AG04450 (cell line): Measurements from ENCODE around the gene RGS21. TPM values are rescaled to one million over a fixed set of nuclear protein-coding genes. Genes with fewer than 3 reads are reported as not detected.

Experiments used
- CTCF ChIA-PET: fragments of 300-600, 350-600 bp; formaldehyde crosslinking; extraction: SDS; loops from one replicate; lab custom pipeline; 2022; ENCODE audit warnings: antibody characterized with exemption, inconsistent platforms; lab: Charles Lee
- POLR2A ChIA-PET: fragments of 350-600 bp; formaldehyde crosslinking; extraction: SDS; loops from one replicate; lab custom pipeline; 2021; ENCODE audit warnings: antibody characterized with exemption, inconsistent platforms; lab: Yijun Ruan, JAX
- DNase-seq: peaks from one replicate; pipeline ENCODE4 v3.0.0-alpha.2; 2011; ENCODE audit warnings: low read depth, low spot score
- H3K27ac ChIP-seq: one replicate; pipeline ENCODE4 v1.5.1; 2012; ENCODE audit warnings: low read depth, low read length, control low read depth
- H3K27me3 ChIP-seq: one replicate; pipeline ENCODE4 v1.6.0; 2012; ENCODE audit warnings: low read length; ENCODE audit not compliant: control insufficient read depth, insufficient read depth
- H3K4me3 ChIP-seq: 2 replicates; pipeline ENCODE4 v1.5.1; 2011; ENCODE audit warnings: mild to moderate bottlenecking, low read depth, low read length, control low read depth
- H3K9me3 ChIP-seq: 2 replicates; pipeline ENCODE4 v1.5.1; 2012; ENCODE audit warnings: low read length; ENCODE audit not compliant: control insufficient read depth, insufficient read depth
- polyA plus RNA-seq: library from polyadenylated mRNA; depleted of rRNA; stranded (reverse); fragments of >200 nt; gene quantifications from 2 replicates; pipeline ENCODE4 v1.2.3, GENCODE V29; 2011; rRNA removed
- TF ChIP-seq, protein P1 (sequence below): IDR thresholded peaks from 2 replicates; pipeline ENCODE4 v1.5.1; 2011; ENCODE audit warnings: low read depth, low read length, control low read depth, inconsistent platforms

The RGS21 gene
- polyA plus RNA-seq, 1 experiment = not detected

DNA sequence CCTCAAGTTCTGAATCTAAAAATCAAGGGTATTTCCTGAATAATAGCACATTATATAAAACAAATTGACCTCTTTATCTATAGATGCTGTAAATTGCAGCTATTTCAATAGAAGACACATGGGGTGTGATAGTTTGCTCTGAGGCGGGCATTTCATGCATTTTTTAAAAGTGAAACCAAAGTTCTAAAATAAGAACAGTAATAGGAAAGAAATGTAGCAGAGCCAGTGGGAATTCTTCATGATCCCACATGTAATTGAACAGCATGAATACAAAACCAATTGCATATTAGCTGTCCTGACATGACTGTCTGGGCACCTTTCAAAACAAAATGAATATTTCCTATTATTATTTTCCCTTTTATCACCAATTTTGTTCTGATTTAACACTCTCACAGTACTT lies 85.0 kb downstream of the RGS21 start:
- DNase-seq = peak; percentile 4
- POLR2A ChIA-PET = no interaction called here

DNA sequence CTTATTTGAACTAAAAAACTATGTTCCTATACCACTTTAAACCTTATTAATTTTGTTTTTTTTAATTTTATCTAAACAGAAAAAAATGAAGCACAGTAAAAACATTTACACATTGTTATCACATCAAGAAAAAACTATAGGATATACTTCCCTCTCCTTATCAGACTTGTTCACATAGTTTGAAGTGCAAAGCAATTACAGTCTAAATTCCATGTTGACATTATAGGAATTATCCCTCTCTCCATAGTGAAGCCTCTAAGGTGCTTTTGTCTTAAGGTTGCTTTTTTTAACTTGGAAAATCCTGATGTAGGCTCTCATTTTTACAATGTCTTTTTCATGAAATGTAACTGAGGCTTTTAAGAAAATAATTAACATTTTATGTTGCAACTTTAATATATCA lies 85.8 kb downstream of the RGS21 start:
- Histone ChIP-seq H3K27me3 (no peaks in the 10 kb centered on the region), H3K4me3 (no peak overlapping the region), H3K9me3 (no peaks in the 10 kb centered on the region), H3K27ac (no peak overlapping the region)
- ChIA-PET CTCF (no interaction called here), POLR2A (no interaction called here)
- no peak for DNase-seq
- TF ChIP-seq, protein P1, sequence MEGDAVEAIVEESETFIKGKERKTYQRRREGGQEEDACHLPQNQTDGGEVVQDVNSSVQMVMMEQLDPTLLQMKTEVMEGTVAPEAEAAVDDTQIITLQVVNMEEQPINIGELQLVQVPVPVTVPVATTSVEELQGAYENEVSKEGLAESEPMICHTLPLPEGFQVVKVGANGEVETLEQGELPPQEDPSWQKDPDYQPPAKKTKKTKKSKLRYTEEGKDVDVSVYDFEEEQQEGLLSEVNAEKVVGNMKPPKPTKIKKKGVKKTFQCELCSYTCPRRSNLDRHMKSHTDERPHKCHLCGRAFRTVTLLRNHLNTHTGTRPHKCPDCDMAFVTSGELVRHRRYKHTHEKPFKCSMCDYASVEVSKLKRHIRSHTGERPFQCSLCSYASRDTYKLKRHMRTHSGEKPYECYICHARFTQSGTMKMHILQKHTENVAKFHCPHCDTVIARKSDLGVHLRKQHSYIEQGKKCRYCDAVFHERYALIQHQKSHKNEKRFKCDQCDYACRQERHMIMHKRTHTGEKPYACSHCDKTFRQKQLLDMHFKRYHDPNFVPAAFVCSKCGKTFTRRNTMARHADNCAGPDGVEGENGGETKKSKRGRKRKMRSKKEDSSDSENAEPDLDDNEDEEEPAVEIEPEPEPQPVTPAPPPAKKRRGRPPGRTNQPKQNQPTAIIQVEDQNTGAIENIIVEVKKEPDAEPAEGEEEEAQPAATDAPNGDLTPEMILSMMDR = no peak

More for the DNA sequence above, 85.0 kb downstream of the RGS21 start:
- no peaks in the 10 kb centered on the region for H3K27me3 ChIP-seq
- H3K27ac ChIP-seq = no peak overlapping the region
- no peak overlapping the region for H3K4me3 ChIP-seq
- CTCF ChIA-PET = no interaction called here
- H3K9me3 ChIP-seq = no peaks in the 10 kb centered on the region
- TF ChIP-seq, protein P1 = no peak

DNA sequence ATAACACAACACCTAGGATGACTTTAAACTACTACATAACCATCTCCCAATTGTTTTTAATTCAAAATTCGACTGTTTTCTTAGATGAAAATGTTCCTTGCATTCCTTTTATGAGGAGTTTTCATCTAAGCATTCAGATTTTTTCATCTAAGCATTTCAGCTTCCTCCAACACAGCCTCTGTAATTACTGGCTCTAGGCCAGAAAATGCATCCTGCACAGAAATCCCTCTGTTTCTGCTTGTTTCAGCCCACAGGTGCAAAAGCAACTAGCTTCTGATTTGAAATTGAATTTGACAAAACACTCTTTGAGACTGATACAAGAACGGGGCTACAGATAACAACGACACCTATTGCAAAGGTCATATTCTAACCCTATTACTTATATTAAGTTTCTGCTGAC lies 90.4 kb downstream of the RGS21 start:
- CTCF ChIA-PET = no interaction called here
- no peak for DNase-seq

More for the DNA sequence above, 90.4 kb downstream of the RGS21 start:
- H3K4me3 ChIP-seq = no peak overlapping the region
- H3K9me3 ChIP-seq = no peaks in the 10 kb centered on the region
- TF ChIP-seq, protein P1 = no peak
- POLR2A ChIA-PET = no interaction called here
- H3K27me3 ChIP-seq = no peaks in the 10 kb centered on the region
- H3K27ac ChIP-seq = no peak overlapping the region

Other genes starting within 250 kb of the RGS21 start
- 0.48 and 1.6 TPM in 2 replicates for gene RGS18, start 158.5 kb upstream of the RGS21 start, polyA plus RNA-seq